Measurements from ENCODE around the gene BEST2.

DNA sequence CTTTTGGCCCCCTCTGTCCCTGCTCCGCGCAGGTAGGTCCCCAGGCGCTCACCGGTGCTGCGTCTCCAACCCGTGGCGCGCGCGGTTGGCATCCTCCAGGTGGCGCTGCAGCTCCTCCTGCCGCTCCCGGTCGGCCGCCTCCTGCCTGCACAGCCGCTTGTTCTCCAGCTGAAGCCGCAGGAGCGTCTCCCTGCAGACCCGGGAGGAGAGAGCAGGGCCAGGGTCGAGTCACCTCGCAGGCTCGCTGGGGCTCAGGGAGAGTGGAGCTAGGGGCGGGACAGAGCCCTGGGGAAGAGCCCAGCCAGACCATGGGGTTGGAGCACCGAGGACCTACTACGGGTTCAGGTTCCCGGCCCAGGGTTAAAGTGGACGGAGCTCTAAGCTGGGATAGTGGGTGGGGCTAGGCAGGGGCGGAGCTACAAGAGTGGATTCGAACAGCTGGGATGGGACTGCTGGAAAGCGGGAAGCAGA lies 14.5 kb downstream of the BEST2 start:
- TF ChIP-seq CTCF (IDR thresholded peaks at IDR 0.05 in 4 of 5, conservative IDR thresholded peaks at IDR 0.05 in 1 of 5) (peak; percentile 71 to 99 (median 95)), POLR2A (IDR thresholded peaks at IDR 0.05) (peak; percentile 20 to 56)

Data from gastrocnemius medialis (tissue), 4 donors.